HCT116 (cell line): Measurements from ENCODE around the gene SLIT1. TPM values are rescaled to one million over a fixed set of nuclear protein-coding genes. Genes with fewer than 3 reads are reported as not detected.

Experiments used
- ATAC-seq: fragments of 200-7000 bp; cut with Tn5 transposase; 2 replicates; pipeline ENCODE4 v1.9.1; 2020; ENCODE audit warnings: mild to moderate bottlenecking, moderate library complexity
- BruUV-seq: library from RNA; stranded (reverse); fragments of 400-500 nt; replicated peaks from 2 replicates; lab custom pipeline; 2021; lab: Mats Ljungman, UMichigan
- CTCF ChIA-PET: fragments of 300-600 bp; sonication (Branson Sonifier 250); formaldehyde crosslinking; loops from one replicate; lab custom pipeline; 2021; ENCODE audit warnings: antibody characterized with exemption; lab: Charles Lee
- POLR2A ChIA-PET: fragments of 300-600, 350-600 bp; sonication (Branson Sonifier 250); formaldehyde crosslinking; loops from one replicate; lab custom pipeline; 2021; ENCODE audit warnings: antibody characterized with exemption; lab: Charles Lee
- RAD21 ChIA-PET, 2 experiments: fragments of 300-600 bp; sonication (Branson Sonifier 250); formaldehyde crosslinking; loops; one replicate each; lab custom pipeline; 2023; ENCODE audit warnings: low total read pairs in 2 of 2; ENCODE audit not compliant: uncharacterized antibody in 2 of 2, unreplicated experiment in 2 of 2, low non-redundant PET in 1 of 2; lab: Charles Lee
- DNase-seq: peaks from one replicate; pipeline ENCODE4 v3.0.0-alpha.2; 2010; ENCODE audit warnings: low read depth, low spot score
- H2AFZ ChIP-seq: fragments of 200-600 bp; shearing (Covaris generic), sonication (generic); 2 replicates; pipeline ENCODE4 v1.6.1; 2017; ENCODE audit warnings: low read depth, mixed run types, mixed read lengths, antibody characterized with exemption, low read length; ENCODE audit not compliant: poor library complexity, severe bottlenecking
- H3K27ac ChIP-seq: 2 replicates; pipeline ENCODE4 v1.5.1; 2012; ENCODE audit warnings: low read depth, low read length
- H3K27me3 ChIP-seq: fragments of 200-600 bp; sonication (generic); 2 replicates; pipeline ENCODE4 v1.6.1; 2016; ENCODE audit warnings: mixed run types, low read length, mixed read lengths; ENCODE audit not compliant: insufficient read depth
- H3K36me3 ChIP-seq, 2 experiments: fragments of 200-500 bp in 1 of 2; fragments of 200-600 bp in 1 of 2; sonication (Bioruptor generic) in 1 of 2; sonication (generic) in 1 of 2; 2 replicates each; pipeline versions ENCODE4 v1.5.1 to v1.6.1; 2014 to 2016; ENCODE audit warnings: low read length in 2 of 2, inconsistent platforms in 1 of 2, mixed read lengths in 1 of 2, mixed run types in 1 of 2; ENCODE audit not compliant: insufficient read depth in 2 of 2, control insufficient read depth in 1 of 2
- H3K4me1 ChIP-seq, 2 experiments: fragments of 200-600 bp in 1 of 2; sonication (generic) in 1 of 2; 2 replicates each; pipeline versions ENCODE4 v1.5.1 to v1.6.1; 2012 to 2017; ENCODE audit warnings: low read length in 2 of 2, inconsistent platforms in 1 of 2, mild to moderate bottlenecking in 1 of 2, mixed read lengths in 1 of 2, mixed run types in 1 of 2, moderate library complexity in 1 of 2; ENCODE audit not compliant: insufficient read depth in 2 of 2, control insufficient read depth in 1 of 2
- H3K4me2 ChIP-seq: fragments of 200-600 bp; sonication (generic); 2 replicates; pipeline ENCODE4 v1.6.1; 2017; ENCODE audit warnings: mixed run types, low read length, mixed read lengths
- H3K4me3 ChIP-seq, 2 experiments: fragments of 200-600 bp in 1 of 2; sonication (generic) in 1 of 2; replicated peaks in 1 of 2; 2 replicates each; pipeline ENCODE4 v1.5.1; 2011 to 2016; ENCODE audit warnings: low read length in 2 of 2, control low read depth in 1 of 2, low read depth in 1 of 2, mild to moderate bottlenecking in 1 of 2, mixed read lengths in 1 of 2, mixed run types in 1 of 2
- H3K79me2 ChIP-seq: fragments of 200-600 bp; sonication (generic); 2 replicates; pipeline ENCODE4 v1.6.1; 2017; ENCODE audit warnings: mild to moderate bottlenecking, mixed run types, low read length, moderate library complexity, mixed read lengths; ENCODE audit not compliant: insufficient read depth
- H3K9ac ChIP-seq: fragments of 200-600 bp; sonication (generic); 2 replicates; pipeline ENCODE4 v1.6.1; 2016; ENCODE audit warnings: low read length, mixed read lengths
- H3K9me2 ChIP-seq: fragments of 200-600 bp; sonication (generic), shearing (Covaris generic); 2 replicates; pipeline ENCODE4 v1.6.1; 2017; ENCODE audit warnings: mixed run types, mild to moderate bottlenecking, moderate library complexity; ENCODE audit not compliant: insufficient read depth
- H3K9me3 ChIP-seq, 2 experiments: fragments of 200-500 bp in 1 of 2; fragments of 200-600 bp in 1 of 2; sonication (Bioruptor generic) in 1 of 2; sonication (generic) in 1 of 2; 2 replicates each; pipeline ENCODE4 v1.6.1; 2014 to 2017; ENCODE audit warnings: low read length in 2 of 2, mixed read lengths in 2 of 2, inconsistent platforms in 1 of 2, low read depth in 1 of 2, mild to moderate bottlenecking in 1 of 2, mixed run types in 1 of 2, moderate library complexity in 1 of 2; ENCODE audit not compliant: control insufficient read depth in 1 of 2, insufficient read depth in 1 of 2
- H4K20me1 ChIP-seq: fragments of 200-600 bp; sonication (generic), shearing (Covaris generic); 2 replicates; pipeline ENCODE4 v1.6.1; 2017; ENCODE audit warnings: mixed run types, mild to moderate bottlenecking, moderate library complexity; ENCODE audit not compliant: insufficient read depth
- ATF3 ChIP-seq: IDR thresholded peaks from 2 replicates; pipeline ENCODE4 v1.6.1; 2012
- CEBPB ChIP-seq: IDR thresholded peaks from 2 replicates; pipeline ENCODE4 v1.6.1; 2012; ENCODE audit warnings: low read depth
- CTCF ChIP-seq, 3 experiments: fragments of 200-600 bp in 1 of 3; sonication (generic) in 1 of 3; IDR thresholded peaks in 2 of 3; conservative IDR thresholded peaks in 1 of 3; 2 replicates each; pipeline ENCODE4 v1.5.1; 2012 to 2017; ENCODE audit warnings: low read depth in 2 of 3, low read length in 2 of 3, antibody characterized with exemption in 1 of 3, borderline replicate concordance in 1 of 3, control low read depth in 1 of 3, mild to moderate bottlenecking in 1 of 3, mixed read lengths in 1 of 3, mixed run types in 1 of 3, moderate library complexity in 1 of 3; ENCODE audit not compliant: insufficient read depth in 1 of 3
- EZH2 ChIP-seq: fragments of 200-600 bp; sonication (generic); IDR thresholded peaks from 2 replicates; pipeline ENCODE4 v1.6.1; 2017; ENCODE audit warnings: antibody characterized with exemption, mixed run types
- FOSL1 ChIP-seq: IDR thresholded peaks from 2 replicates; pipeline ENCODE4 v1.6.1; 2012; ENCODE audit warnings: low read depth
- MAX ChIP-seq: IDR thresholded peaks from 2 replicates; pipeline ENCODE4 v1.6.1; 2012
- POLR2A ChIP-seq: IDR thresholded peaks from 2 replicates; pipeline ENCODE4 v1.7.0; 2011; ENCODE audit warnings: borderline replicate concordance; ENCODE audit not compliant: insufficient read depth, insufficient read length; ENCODE audit errors: extremely low read depth
- POLR2AphosphoS5 ChIP-seq: IDR thresholded peaks from 2 replicates; pipeline ENCODE4 v1.6.1; 2011; ENCODE audit warnings: mild to moderate bottlenecking, low read depth, low read length, moderate library complexity
- RAD21 ChIP-seq: IDR thresholded peaks from 2 replicates; pipeline ENCODE4 v1.6.1; 2012; ENCODE audit warnings: low read depth, mild to moderate bottlenecking
- REST ChIP-seq: IDR thresholded peaks from 2 replicates; pipeline ENCODE4 v1.6.1; 2012; ENCODE audit warnings: low read depth
- SIN3A ChIP-seq: IDR thresholded peaks from 2 replicates; pipeline ENCODE4 v1.6.1; 2012; ENCODE audit warnings: low read depth
- SP1 ChIP-seq: IDR thresholded peaks from 2 replicates; pipeline ENCODE4 v1.6.1; 2012; ENCODE audit warnings: low read depth
- ZBTB33 ChIP-seq: IDR thresholded peaks from 2 replicates; pipeline ENCODE4 v1.6.1; 2011; ENCODE audit warnings: mild to moderate bottlenecking, low read length, moderate library complexity; ENCODE audit not compliant: insufficient replicate concordance; ENCODE audit errors: extremely low read depth
- intact Hi-C: fragments of 100-400 bp; cut with micrococcal nuclease; formaldehyde crosslinking; loops from 2 replicates; pipeline ENCODE4 v1.10.0; 2022
- total RNA-seq: library from RNA; stranded (reverse); gene quantifications from one replicate; pipeline ENCODE4 v1.2.1, GENCODE V29; 2021; ENCODE audit not compliant: unreplicated experiment

SLIT1 gene
- total RNA-seq, 1 experiment from 2014 or later = 0.42 TPM

GRCh38 chr10:97131666-97132065 lies 54.1 kb downstream of the SLIT1 start:
- BruUV-seq = no TSS peak

More at GRCh38 chr10:97131666-97132065, 54.1 kb downstream of the SLIT1 start:
- H3K4me2 ChIP-seq = no peak overlapping the region
- intact Hi-C loops = no loop called here
- ChIA-PET RAD21 (no interaction called here), CTCF (no interaction called here), POLR2A (no interaction called here)
- no peaks in the 10 kb centered on the region for H3K9me3 ChIP-seq
- no peaks in the 10 kb centered on the region for H3K79me2 ChIP-seq
- no peak overlapping the region for H3K27ac ChIP-seq
- no peak overlapping the region for H3K4me3 ChIP-seq
- H3K9me2 ChIP-seq = no peaks in the 10 kb centered on the region
- no peak for DNase-seq
- TF ChIP-seq SIN3A = no peak
- no peak for TF ChIP-seq CTCF (IDR thresholded peaks at IDR 0.05 in 2 of 3, conservative IDR thresholded peaks at IDR 0.05 in 1 of 3; ENCODE audit: borderline replicate concordance in 1 of 3, insufficient read depth in 1 of 3, low read depth in 2 of 3, low read length in 2 of 3)
- TF ChIP-seq ATF3 = no peak
- no peak for TF ChIP-seq FOSL1
- no peak for TF ChIP-seq REST
- TF ChIP-seq ZBTB33 = no peak
- no peak for TF ChIP-seq RAD21
- no peak for TF ChIP-seq POLR2AphosphoS5
- no peak for TF ChIP-seq CEBPB
- no peak for TF ChIP-seq SP1
- TF ChIP-seq POLR2A = no peak
- TF ChIP-seq MAX = no peak
- TF ChIP-seq EZH2 = no peak
- ATAC-seq = no peak
- H3K4me1 ChIP-seq = no peaks in the 10 kb centered on the region
- no peak overlapping the region for H3K9ac ChIP-seq
- 0 out of 2 replicates have a peak, but pooled peaks cover 2% of the 10 kb centered on the region for H3K27me3 ChIP-seq
- H2AFZ ChIP-seq = no peak overlapping the region
- no peaks in the 10 kb centered on the region for H4K20me1 ChIP-seq
- H3K36me3 ChIP-seq = no peaks in the 10 kb centered on the region
